Peyer's patch (tissue), 4 donors: ENCODE measurements around the gene DNM3.

ENCODE experiments used
- POLR2A ChIP-seq, 2 donors: fragments of 450-650 bp; IDR thresholded peaks; one replicate each; pipeline ENCODE4 v1.5.1; 2017; ENCODE audit warnings: antibody characterized with exemption in 2 of 2, mild to moderate bottlenecking in 2 of 2, moderate library complexity in 2 of 2
- TF ChIP-seq, protein P1 (sequence below), 6 experiments: fragments of 450-650 bp in 4 of 6; fragments of 200-600 bp in 2 of 6; sonication (generic) in 1 of 6; IDR thresholded peaks; one replicate each; pipeline ENCODE4 v1.5.1; 2017 to 2019; ENCODE audit warnings: antibody characterized with exemption in 6 of 6, mild to moderate bottlenecking in 3 of 6, moderate library complexity in 1 of 6

GRCh38 chr1:172293429-172293828 lies 452.1 kb downstream of the DNM3 start:
- TF ChIP-seq, protein P1, sequence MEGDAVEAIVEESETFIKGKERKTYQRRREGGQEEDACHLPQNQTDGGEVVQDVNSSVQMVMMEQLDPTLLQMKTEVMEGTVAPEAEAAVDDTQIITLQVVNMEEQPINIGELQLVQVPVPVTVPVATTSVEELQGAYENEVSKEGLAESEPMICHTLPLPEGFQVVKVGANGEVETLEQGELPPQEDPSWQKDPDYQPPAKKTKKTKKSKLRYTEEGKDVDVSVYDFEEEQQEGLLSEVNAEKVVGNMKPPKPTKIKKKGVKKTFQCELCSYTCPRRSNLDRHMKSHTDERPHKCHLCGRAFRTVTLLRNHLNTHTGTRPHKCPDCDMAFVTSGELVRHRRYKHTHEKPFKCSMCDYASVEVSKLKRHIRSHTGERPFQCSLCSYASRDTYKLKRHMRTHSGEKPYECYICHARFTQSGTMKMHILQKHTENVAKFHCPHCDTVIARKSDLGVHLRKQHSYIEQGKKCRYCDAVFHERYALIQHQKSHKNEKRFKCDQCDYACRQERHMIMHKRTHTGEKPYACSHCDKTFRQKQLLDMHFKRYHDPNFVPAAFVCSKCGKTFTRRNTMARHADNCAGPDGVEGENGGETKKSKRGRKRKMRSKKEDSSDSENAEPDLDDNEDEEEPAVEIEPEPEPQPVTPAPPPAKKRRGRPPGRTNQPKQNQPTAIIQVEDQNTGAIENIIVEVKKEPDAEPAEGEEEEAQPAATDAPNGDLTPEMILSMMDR (IDR thresholded peaks at IDR 0.05): no peak
- TF ChIP-seq POLR2A (IDR thresholded peaks at IDR 0.05): no peak
